Activated T-helper 1 cell treated with anti-CD3 and anti-CD28 coated beads, Interleukin-12 subunit alpha, Interleukin-12 subunit beta, Interleukin-2, Interleukin-4 antibody, amounts not matched to agents 30 ng/mL and 10 ng/mL and 1 ng/mL, durations not matched to agents 14 hours and 24 hours and 36 hours (primary cell): Measurements from ENCODE around the gene PEMT. TPM values are rescaled to one million over a fixed set of nuclear protein-coding genes. Genes with fewer than 3 reads are reported as not detected.

ENCODE experiments used
- DNase-seq: peaks from one replicate; pipeline ENCODE4 v3.0.0; 2021; ENCODE audit warnings: low spot score
- H3K27ac Mint-ChIP-seq: one replicate; pipeline ENCODE4 v1.8.0; 2021; ENCODE audit warnings: mild to moderate bottlenecking, mixed read lengths
- H3K27me3 Mint-ChIP-seq: one replicate; pipeline ENCODE4 v1.8.0; 2022; ENCODE audit warnings: mild to moderate bottlenecking, moderate library complexity, mixed read lengths; ENCODE audit not compliant: insufficient read depth
- H3K36me3 Mint-ChIP-seq: one replicate; pipeline ENCODE4 v1.8.0; 2021; ENCODE audit warnings: low read depth, mixed read lengths
- H3K4me1 Mint-ChIP-seq: one replicate; pipeline ENCODE4 v1.8.0; 2021; ENCODE audit warnings: low read depth, mixed read lengths
- H3K4me3 Mint-ChIP-seq: one replicate; pipeline ENCODE4 v1.8.0; 2021; ENCODE audit warnings: mild to moderate bottlenecking, moderate library complexity, mixed read lengths
- H3K9me3 Mint-ChIP-seq: one replicate; pipeline ENCODE4 v1.8.0; 2021; ENCODE audit warnings: mixed read lengths
- intact Hi-C: fragments of 100-400 bp; cut with micrococcal nuclease; formaldehyde crosslinking; loops from one replicate; pipeline ENCODE4 v1.15.1; 2024
- total RNA-seq: library from RNA; stranded (reverse); gene quantifications from 2 replicates; pipeline ENCODE4 v1.2.3, GENCODE V29; 2022

PEMT gene
- total RNA-seq, 1 donor from 2014 or later = 45.1 TPM

DNA sequence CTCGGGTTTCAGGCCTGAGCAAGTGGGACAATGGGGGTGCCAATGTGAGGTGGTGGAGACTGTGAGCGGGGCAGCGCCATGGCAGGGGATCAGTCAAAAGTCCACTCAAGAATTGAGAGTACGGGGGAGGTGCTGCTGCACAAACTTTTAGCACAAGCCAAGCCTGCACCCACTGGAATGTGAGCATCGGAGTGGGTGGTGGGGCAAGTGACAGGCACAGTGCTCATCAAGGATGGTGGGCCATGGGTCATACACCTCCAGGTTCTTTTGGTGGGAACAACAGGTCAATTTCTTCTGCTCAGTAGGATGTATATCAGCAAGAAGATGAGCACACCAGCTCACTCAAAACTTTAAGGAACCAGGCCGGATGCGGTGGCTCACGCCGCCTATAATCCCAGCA is 32.4 kb upstream of the PEMT start:
- Mint-ChIP-seq H3K4me1 (peaks cover 6% of the 10 kb centered on the region), H3K27me3 (peaks cover 6% of the 10 kb centered on the region), H3K36me3 (no peaks in the 10 kb centered on the region), H3K4me3 (no peak overlapping the region), H3K27ac (no peak overlapping the region), H3K9me3 (no peaks in the 10 kb centered on the region)
- no peak for DNase-seq
- intact Hi-C loops = no loop called here

DNA sequence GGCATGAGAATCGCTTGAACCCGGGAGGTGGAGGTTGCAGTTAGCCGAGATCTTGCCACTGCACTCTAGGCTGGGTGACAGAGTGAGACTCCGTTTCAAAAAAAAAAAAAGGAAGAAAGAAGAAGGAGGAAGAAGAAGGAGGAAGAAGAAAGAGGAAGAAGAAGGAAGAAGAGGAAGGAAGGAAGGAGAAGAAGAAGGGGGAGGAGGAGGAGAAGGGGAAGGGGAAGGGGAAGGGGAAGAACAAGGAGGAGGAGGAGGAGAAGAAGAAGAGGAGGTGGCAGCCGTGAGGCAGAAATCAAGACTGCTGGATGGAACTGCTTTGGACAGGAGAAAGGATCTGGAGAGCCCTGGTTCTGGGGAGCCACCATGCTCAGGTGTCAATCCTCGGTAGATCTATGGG is 29.7 kb upstream of the PEMT start:
- Mint-ChIP-seq H3K9me3 (no peaks in the 10 kb centered on the region), H3K27me3 (peaks cover 7% of the 10 kb centered on the region), H3K4me3 (no peak overlapping the region), H3K4me1 (no peaks in the 10 kb centered on the region), H3K27ac (no peak overlapping the region), H3K36me3 (no peaks in the 10 kb centered on the region)
- DNase-seq = no peak
- intact Hi-C loops = no loop called here

- intact Hi-C loops = no loop called here
- peak; percentile 30 for DNase-seq
- Mint-ChIP-seq H3K4me1 (no peaks in the 10 kb centered on the region), H3K27me3 (peaks cover 1% of the 10 kb centered on the region), H3K9me3 (peaks cover 7% of the 10 kb centered on the region), H3K27ac (no peak overlapping the region), H3K36me3 (peaks cover 1% of the 10 kb centered on the region), H3K4me3 (no peak overlapping the region)
Observed at GRCh38 chr17:17613708-17614114, 22.2 kb upstream of the PEMT start.

- H3K27ac Mint-ChIP-seq = no peak overlapping the region
- no peak for DNase-seq
- intact Hi-C loops = no loop called here
- peaks cover 1% of the 10 kb centered on the region for H3K27me3 Mint-ChIP-seq
- H3K36me3 Mint-ChIP-seq = peaks cover 1% of the 10 kb centered on the region
- H3K4me3 Mint-ChIP-seq = no peak overlapping the region
- peaks cover 7% of the 10 kb centered on the region for H3K9me3 Mint-ChIP-seq
- H3K4me1 Mint-ChIP-seq = no peaks in the 10 kb centered on the region
Observed at GRCh38 chr17:17612085-17613022, 20.8 kb upstream of the PEMT start.

- no peak for DNase-seq
- Mint-ChIP-seq H3K27ac (no peak overlapping the region), H3K4me3 (no peak overlapping the region), H3K9me3 (peaks cover 4% of the 10 kb centered on the region), H3K4me1 (no peaks in the 10 kb centered on the region), H3K27me3 (no peaks in the 10 kb centered on the region), H3K36me3 (peaks cover 1% of the 10 kb centered on the region)
- intact Hi-C loops = no loop called here
Observed at GRCh38 chr17:17609121-17609520, 17.6 kb upstream of the PEMT start.

GRCh38 chr17:17606416-17607000 is 15.0 kb upstream of the PEMT start:
- Mint-ChIP-seq H3K27ac (no peak overlapping the region), H3K9me3 (no peaks in the 10 kb centered on the region), H3K4me3 (no peak overlapping the region), H3K27me3 (no peaks in the 10 kb centered on the region), H3K36me3 (no peaks in the 10 kb centered on the region), H3K4me1 (no peaks in the 10 kb centered on the region)
- intact Hi-C loops = no loop called here
- no peak for DNase-seq

GRCh38 chr17:17605729-17606088 is 14.2 kb upstream of the PEMT start:
- intact Hi-C loops = no loop called here
- no peak for DNase-seq
- H3K27me3 Mint-ChIP-seq = no peaks in the 10 kb centered on the region
- H3K4me1 Mint-ChIP-seq = no peaks in the 10 kb centered on the region
- no peaks in the 10 kb centered on the region for H3K9me3 Mint-ChIP-seq
- no peaks in the 10 kb centered on the region for H3K36me3 Mint-ChIP-seq
- no peak overlapping the region for H3K27ac Mint-ChIP-seq
- no peak overlapping the region for H3K4me3 Mint-ChIP-seq

- no peaks in the 10 kb centered on the region for H3K9me3 Mint-ChIP-seq
- H3K27ac Mint-ChIP-seq = no peak overlapping the region
- H3K4me3 Mint-ChIP-seq = no peak overlapping the region
- no peaks in the 10 kb centered on the region for H3K4me1 Mint-ChIP-seq
- no peak for DNase-seq
- no peaks in the 10 kb centered on the region for H3K36me3 Mint-ChIP-seq
- no peaks in the 10 kb centered on the region for H3K27me3 Mint-ChIP-seq
- intact Hi-C loops = no loop called here
Observed at GRCh38 chr17:17605083-17605728, 13.7 kb upstream of the PEMT start.

- no peak for DNase-seq
- no peaks in the 10 kb centered on the region for H3K9me3 Mint-ChIP-seq
Observed at GRCh38 chr17:17603895-17604225, 12.4 kb upstream of the PEMT start.

DNA sequence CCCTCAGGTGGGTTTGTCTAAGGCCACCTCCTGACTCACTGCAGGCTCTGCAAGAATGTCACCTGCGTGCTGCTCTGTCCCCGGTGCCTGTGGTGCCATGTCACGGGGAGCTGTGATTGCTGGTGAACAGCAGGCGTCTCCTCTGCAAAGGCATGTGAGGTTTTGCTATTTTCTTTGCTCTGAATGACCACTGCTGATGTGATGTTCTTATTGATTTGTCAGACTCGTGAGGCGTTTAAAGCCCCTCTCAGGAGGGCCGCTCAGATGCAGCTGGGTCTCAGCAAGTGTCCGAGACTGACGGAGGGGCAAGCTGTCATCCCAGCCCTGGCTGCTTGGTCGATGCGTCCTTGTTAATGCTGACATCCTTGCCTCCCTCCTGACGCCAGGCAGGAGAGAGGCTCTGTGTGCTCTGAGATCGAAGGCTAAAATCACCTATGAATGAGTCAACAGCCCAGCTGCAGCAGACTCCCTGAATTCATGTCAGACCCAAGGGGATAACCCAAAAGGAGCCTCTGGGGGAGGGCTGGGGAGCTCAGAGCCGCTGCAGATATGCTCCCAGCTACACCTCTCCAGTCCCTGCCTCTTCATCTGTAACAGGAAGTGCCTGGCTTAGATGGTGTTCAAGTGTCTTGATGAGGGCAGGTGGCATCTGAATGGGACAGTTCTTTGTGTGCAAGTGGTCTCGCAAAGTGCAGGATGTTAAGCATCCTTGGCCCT is 11.8 kb upstream of the PEMT start:
- DNase-seq = no peak
- no peaks in the 10 kb centered on the region for H3K27me3 Mint-ChIP-seq
- intact Hi-C loops = no loop called here
- H3K9me3 Mint-ChIP-seq = no peaks in the 10 kb centered on the region
- no peaks in the 10 kb centered on the region for H3K36me3 Mint-ChIP-seq
- H3K4me1 Mint-ChIP-seq = no peaks in the 10 kb centered on the region
- H3K27ac Mint-ChIP-seq = no peak overlapping the region
- no peak overlapping the region for H3K4me3 Mint-ChIP-seq

More at GRCh38 chr17:17603895-17604225, 12.4 kb upstream of the PEMT start:
- Mint-ChIP-seq H3K27me3 (no peaks in the 10 kb centered on the region), H3K27ac (no peak overlapping the region), H3K4me1 (no peaks in the 10 kb centered on the region), H3K36me3 (no peaks in the 10 kb centered on the region), H3K4me3 (no peak overlapping the region)
- intact Hi-C loops = no loop called here

DNA sequence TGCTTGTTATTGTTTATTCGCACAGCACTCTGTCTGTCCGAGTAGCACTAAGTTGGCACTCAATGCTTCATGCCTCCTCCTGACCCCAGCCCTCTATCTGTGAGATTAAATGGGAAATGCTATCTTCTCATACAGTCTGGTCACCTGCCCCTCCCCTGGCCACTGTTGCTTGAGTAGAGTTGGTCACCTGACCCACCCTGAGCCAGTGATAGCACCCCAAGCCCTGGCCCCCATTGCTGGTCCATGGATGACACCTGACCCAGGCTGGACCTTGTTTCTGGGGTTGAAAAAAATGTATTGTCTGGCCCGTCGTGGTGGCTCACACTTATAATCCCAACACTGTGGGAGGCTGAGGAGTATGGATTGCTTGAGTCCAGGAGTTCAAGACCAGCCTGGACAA is 8.5 kb upstream of the PEMT start:
- Mint-ChIP-seq H3K4me1 (no peaks in the 10 kb centered on the region), H3K27ac (no peak overlapping the region), H3K9me3 (no peaks in the 10 kb centered on the region), H3K27me3 (no peaks in the 10 kb centered on the region), H3K36me3 (no peaks in the 10 kb centered on the region), H3K4me3 (no peak overlapping the region)
- no peak for DNase-seq
- intact Hi-C loops = no loop called here

GRCh38 chr17:17598003-17598402 is 6.5 kb upstream of the PEMT start:
- intact Hi-C loops = no loop called here
- Mint-ChIP-seq H3K4me3 (no peak overlapping the region), H3K27ac (no peak overlapping the region), H3K4me1 (no peaks in the 10 kb centered on the region), H3K27me3 (no peaks in the 10 kb centered on the region), H3K36me3 (no peaks in the 10 kb centered on the region), H3K9me3 (no peaks in the 10 kb centered on the region)
- no peak for DNase-seq

GRCh38 chr17:17595755-17596154 is 4.2 kb upstream of the PEMT start:
- Mint-ChIP-seq H3K27me3 (no peaks in the 10 kb centered on the region), H3K9me3 (no peaks in the 10 kb centered on the region), H3K27ac (no peak overlapping the region), H3K4me1 (peaks cover 11% of the 10 kb centered on the region), H3K36me3 (peaks cover 3% of the 10 kb centered on the region), H3K4me3 (no peak overlapping the region)
- intact Hi-C loops = no loop called here
- no peak for DNase-seq
